Measurements from ENCODE around the gene PGAP1.
A peak's percentile ranks its signal among the peaks of the same experiment; 100 is the strongest.

PGAP1 gene

GRCh38 chr2:196963043-196963442, 36.5 kb upstream of the PGAP1 start:
- no peaks in the 10 kb centered on the region for H3K9me2 ChIP-seq (replicated peaks; ENCODE audit: low read depth, low read length)
- no peak for TF ChIP-seq EZH2phosphoT487 (IDR thresholded peaks at IDR 0.05; ENCODE audit: borderline replicate concordance)
- TF ChIP-seq CTCF (conservative IDR thresholded peaks at IDR 0.05; ENCODE audit: low read length): no peak
- H3K9me3 ChIP-seq (ENCODE audit: insufficient read depth, low read depth, low read length): no peaks in the 10 kb centered on the region
- no peak overlapping the region for H2AFZ ChIP-seq (ENCODE audit: low read length)
- H3K36me3 ChIP-seq (ENCODE audit: insufficient read depth, low read length): no peaks in the 10 kb centered on the region
- peaks cover 12% of the 10 kb centered on the region for H3K4me1 ChIP-seq (ENCODE audit: insufficient read depth, low read length, poor library complexity, severe bottlenecking)
- H3K79me2 ChIP-seq (ENCODE audit: insufficient read depth, low read length): no peaks in the 10 kb centered on the region
- no peaks in the 10 kb centered on the region for H3K27me3 ChIP-seq (ENCODE audit: insufficient read depth, low read length, poor library complexity, severe bottlenecking)
- no peak overlapping the region for H3K4me3 ChIP-seq (ENCODE audit: low read length, poor library complexity, severe bottlenecking)
- no peak overlapping the region for H3K4me2 ChIP-seq (ENCODE audit: low read depth, low read length, poor library complexity, severe bottlenecking)
- H3F3A ChIP-seq (ENCODE audit: low read depth): no peaks in the 10 kb centered on the region
- no peaks in the 10 kb centered on the region for H4K20me1 ChIP-seq (ENCODE audit: insufficient read depth, low read length, poor library complexity, severe bottlenecking)
- no peak overlapping the region for H3K9ac ChIP-seq (ENCODE audit: low read depth, low read length, poor library complexity, severe bottlenecking)

GRCh38 chr2:196962325-196962724, 35.8 kb upstream of the PGAP1 start:
- no peaks in the 10 kb centered on the region for H3K79me2 ChIP-seq (ENCODE audit: insufficient read depth, low read length)
- H3K4me1 ChIP-seq (ENCODE audit: insufficient read depth, low read length, poor library complexity, severe bottlenecking): peaks cover 12% of the 10 kb centered on the region
- no peaks in the 10 kb centered on the region for H3K36me3 ChIP-seq (ENCODE audit: insufficient read depth, low read length)
- H4K20me1 ChIP-seq (ENCODE audit: insufficient read depth, low read length, poor library complexity, severe bottlenecking): no peaks in the 10 kb centered on the region
- TF ChIP-seq CTCF (conservative IDR thresholded peaks at IDR 0.05; ENCODE audit: low read length) (no peak), EZH2phosphoT487 (IDR thresholded peaks at IDR 0.05; ENCODE audit: borderline replicate concordance) (no peak)
- H3K9ac ChIP-seq (ENCODE audit: low read depth, low read length, poor library complexity, severe bottlenecking): no peak overlapping the region
- H3K27me3 ChIP-seq (ENCODE audit: insufficient read depth, low read length, poor library complexity, severe bottlenecking): no peaks in the 10 kb centered on the region
- no peak overlapping the region for H3K4me2 ChIP-seq (ENCODE audit: low read depth, low read length, poor library complexity, severe bottlenecking)
- no peaks in the 10 kb centered on the region for H3F3A ChIP-seq (ENCODE audit: low read depth)
- H3K9me3 ChIP-seq (ENCODE audit: insufficient read depth, low read depth, low read length): no peaks in the 10 kb centered on the region
- H2AFZ ChIP-seq (ENCODE audit: low read length): peak overlapping the region; percentile 38; the same call in 1 of the 2 replicates
- no peak overlapping the region for H3K4me3 ChIP-seq (ENCODE audit: low read length, poor library complexity, severe bottlenecking)
- no peaks in the 10 kb centered on the region for H3K9me2 ChIP-seq (replicated peaks; ENCODE audit: low read depth, low read length)

GRCh38 chr2:196961889-196962288, 35.4 kb upstream of the PGAP1 start:
- no peaks in the 10 kb centered on the region for H4K20me1 ChIP-seq (ENCODE audit: insufficient read depth, low read length, poor library complexity, severe bottlenecking)
- TF ChIP-seq EZH2phosphoT487 (IDR thresholded peaks at IDR 0.05; ENCODE audit: borderline replicate concordance) (no peak), CTCF (conservative IDR thresholded peaks at IDR 0.05; ENCODE audit: low read length) (no peak)
- H3F3A ChIP-seq (ENCODE audit: low read depth): no peaks in the 10 kb centered on the region
- no peak overlapping the region for H3K4me3 ChIP-seq (ENCODE audit: low read length, poor library complexity, severe bottlenecking)
- no peak overlapping the region for H3K4me2 ChIP-seq (ENCODE audit: low read depth, low read length, poor library complexity, severe bottlenecking)
- H3K9ac ChIP-seq (ENCODE audit: low read depth, low read length, poor library complexity, severe bottlenecking): no peak overlapping the region
- H3K79me2 ChIP-seq (ENCODE audit: insufficient read depth, low read length): no peaks in the 10 kb centered on the region
- no peaks in the 10 kb centered on the region for H3K27me3 ChIP-seq (ENCODE audit: insufficient read depth, low read length, poor library complexity, severe bottlenecking)
- no peaks in the 10 kb centered on the region for H3K36me3 ChIP-seq (ENCODE audit: insufficient read depth, low read length)
- peaks cover 12% of the 10 kb centered on the region for H3K4me1 ChIP-seq (ENCODE audit: insufficient read depth, low read length, poor library complexity, severe bottlenecking)
- no peaks in the 10 kb centered on the region for H3K9me2 ChIP-seq (replicated peaks; ENCODE audit: low read depth, low read length)
- peak overlapping the region; percentile 38; the same call in 1 of the 2 replicates for H2AFZ ChIP-seq (ENCODE audit: low read length)
- no peaks in the 10 kb centered on the region for H3K9me3 ChIP-seq (ENCODE audit: insufficient read depth, low read depth, low read length)

Measured in Loucy (cell line).